Measurements from ENCODE around the gene MSRB1.

GRCh38 chr16:1924095-1924494 is 18.9 kb downstream of the MSRB1 start:
- no peak for TF ChIP-seq EP300 (IDR thresholded peaks at IDR 0.05)
- TF ChIP-seq CTCF (IDR thresholded peaks at IDR 0.05), result no peak

All from ovary (tissue), 3 donors.